CD4-positive, alpha-beta T cell treated with Interferon alpha-2 for 1 hour (primary cell): ENCODE results near the gene LUC7L3.
"Not testable (repeated sequence)": the region's sequence is repeated elsewhere in the genome, so short reads cannot be mapped to it uniquely, and the experiment has no call there.

Experiments
- DNase-seq, 2 donors: peaks; one replicate each; pipeline ENCODE4 v3.0.0-alpha.2; 2020 to 2022

Gene LUC7L3

GRCh38 chr17:50790618-50791017 lies 71.2 kb downstream of the LUC7L3 start:
- DNase-seq = no peak

GRCh38 chr17:50792132-50792531 lies 72.7 kb downstream of the LUC7L3 start:
- no peak for DNase-seq

GRCh38 chr17:50793007-50793406 lies 73.6 kb downstream of the LUC7L3 start:
- DNase-seq = no peak

- no peak for DNase-seq
Measured at GRCh38 chr17:50794361-50794760, 75.0 kb downstream of the LUC7L3 start.

GRCh38 chr17:50797135-50797810 lies 77.9 kb downstream of the LUC7L3 start:
- no peak for DNase-seq

GRCh38 chr17:50798424-50799288 lies 79.3 kb downstream of the LUC7L3 start:
- DNase-seq = no peak

- DNase-seq = no peak
Measured at GRCh38 chr17:50799582-50799981, 80.2 kb downstream of the LUC7L3 start.

- no peak for DNase-seq
Measured at GRCh38 chr17:50800196-50800700, 80.8 kb downstream of the LUC7L3 start.

GRCh38 chr17:50802609-50803571 lies 83.5 kb downstream of the LUC7L3 start:
- no peak for DNase-seq

GRCh38 chr17:50803676-50804075 lies 84.3 kb downstream of the LUC7L3 start:
- DNase-seq = no peak

GRCh38 chr17:50804749-50805475 lies 85.5 kb downstream of the LUC7L3 start:
- DNase-seq = not testable (repeated sequence)

- no peak for DNase-seq
Measured at GRCh38 chr17:50805486-50805885, 86.1 kb downstream of the LUC7L3 start.
